Spinal cord (tissue), 10 donors: Measurements from ENCODE around the gene PEX11G. TPM values are rescaled to one million over a fixed set of nuclear protein-coding genes. Genes with fewer than 3 reads are reported as not detected.

Experiments
- DNase-seq, 6 donors: peaks; one replicate each; pipeline versions ENCODE4 v3.0.0 to v3.0.0-alpha.2; 2013 to 2015; ENCODE audit warnings: low spot score in 6 of 6, low read depth in 4 of 6
- H3K27ac ChIP-seq: one replicate; pipeline ENCODE4 v1.5.1; 2013; ENCODE audit warnings: low read depth, low read length, control low read depth
- H3K27me3 ChIP-seq: one replicate; pipeline ENCODE4 v1.6.1; 2013; ENCODE audit warnings: low read length; ENCODE audit not compliant: control insufficient read depth, insufficient read depth
- H3K36me3 ChIP-seq: one replicate; pipeline ENCODE4 v1.6.1; 2013; ENCODE audit warnings: low read length; ENCODE audit not compliant: control insufficient read depth, insufficient read depth
- H3K4me1 ChIP-seq: one replicate; pipeline ENCODE4 v1.6.1; 2013; ENCODE audit warnings: low read length; ENCODE audit not compliant: control insufficient read depth, insufficient read depth
- H3K4me3 ChIP-seq: one replicate; pipeline ENCODE4 v1.5.1; 2013; ENCODE audit warnings: low read depth, low read length, control low read depth
- H3K9me3 ChIP-seq: one replicate; pipeline ENCODE4 v1.6.1; 2013; ENCODE audit warnings: low read length; ENCODE audit not compliant: control insufficient read depth, insufficient read depth
- WGBS: methylation state at CpG from one replicate; pipeline ENCODE4 v1.1.5; 2013; ENCODE audit warnings: missing lambda C conversion rate; ENCODE audit not compliant: insufficient coverage; 5-methylcytosine and 5-hydroxymethylcytosine counted together
- polyA plus RNA-seq, 2 donors: library from polyadenylated mRNA; unstranded; fragments of 120-200 nt; gene quantifications; one replicate each; pipeline ENCODE4 v1.2.1, GENCODE V29; 2013; ENCODE audit not compliant: insufficient read length in 2 of 2
- total RNA-seq, 2 donors: library from RNA; depleted of rRNA in 1 of 2; stranded (reverse); fragments of 120-200 nt in 1 of 2; fragments of >200 nt in 1 of 2; gene quantifications; one replicate each; pipeline versions ENCODE4 v1.2.3 to v1.2.4, GENCODE V29; 2013 to 2014
- donor health status: healthy.

The PEX11G gene
- total and polyA plus RNA-seq, 4 donors: 1.7 to 6.0 (median 4.4) TPM

DNA sequence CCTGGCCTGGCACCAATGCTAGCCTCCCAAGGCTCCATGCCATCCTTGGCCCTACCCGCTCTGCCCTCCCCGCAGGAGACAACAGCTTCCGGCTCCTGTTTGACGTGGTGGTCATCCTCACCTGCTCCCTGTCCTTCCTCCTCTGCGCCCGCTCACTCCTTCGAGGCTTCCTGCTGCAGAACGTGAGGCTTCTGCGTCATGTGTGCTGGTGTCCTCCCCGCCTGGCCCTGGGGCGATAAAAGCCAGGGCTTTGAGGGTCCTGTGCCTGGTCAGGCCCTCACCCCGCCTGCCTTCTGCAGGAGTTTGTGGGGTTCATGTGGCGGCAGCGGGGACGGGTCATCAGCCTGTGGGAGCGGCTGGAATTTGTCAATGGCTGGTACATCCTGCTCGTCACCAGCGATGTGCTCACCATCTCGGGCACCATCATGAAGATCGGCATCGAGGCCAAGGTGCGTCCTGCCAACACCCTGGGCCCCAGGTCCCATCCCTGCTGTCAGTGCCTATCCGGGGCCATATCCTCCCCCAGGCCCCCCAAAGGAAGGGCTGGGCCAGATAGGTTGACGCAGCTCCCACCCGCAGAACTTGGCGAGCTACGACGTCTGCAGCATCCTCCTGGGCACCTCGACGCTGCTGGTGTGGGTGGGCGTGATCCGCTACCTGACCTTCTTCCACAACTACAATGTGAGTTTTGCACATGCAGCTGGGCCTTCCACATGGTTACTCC, 39.8 kb upstream of the PEX11G start:
- Histone ChIP-seq H3K27me3 (no peaks in the 10 kb centered on the region), H3K27ac (no peak overlapping the region), H3K4me3 (no peak overlapping the region), H3K36me3 (peaks cover 65% of the 10 kb centered on the region), H3K4me1 (peaks cover 12% of the 10 kb centered on the region), H3K9me3 (no peaks in the 10 kb centered on the region)
- DNase-seq: no peak
- WGBS: 96% methylated on average over 32 of the region's 32 CpGs

DNA sequence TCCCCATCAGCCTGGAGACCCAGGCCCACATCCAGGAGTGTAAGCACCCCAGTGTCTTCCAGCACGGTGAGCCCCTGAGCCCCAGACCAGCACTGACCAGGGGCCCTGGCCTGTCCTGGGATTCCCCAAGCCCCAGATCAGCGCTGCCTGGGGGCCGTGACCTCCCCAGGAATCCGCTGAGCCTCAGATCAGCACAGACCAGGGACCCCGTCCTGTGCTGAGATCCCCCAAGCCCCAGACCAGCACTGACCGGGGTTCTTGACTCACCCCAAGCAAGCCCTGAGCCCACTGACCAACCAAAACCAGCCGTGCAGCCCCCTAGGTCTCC, 39.3 kb upstream of the PEX11G start:
- Histone ChIP-seq H3K4me3 (no peak overlapping the region), H3K27ac (no peak overlapping the region), H3K27me3 (no peaks in the 10 kb centered on the region), H3K9me3 (no peaks in the 10 kb centered on the region), H3K4me1 (peaks cover 12% of the 10 kb centered on the region), H3K36me3 (peaks cover 65% of the 10 kb centered on the region)
- DNase-seq: no peak
- 87% methylated on average over 7 of the region's 7 CpGs for WGBS

DNA sequence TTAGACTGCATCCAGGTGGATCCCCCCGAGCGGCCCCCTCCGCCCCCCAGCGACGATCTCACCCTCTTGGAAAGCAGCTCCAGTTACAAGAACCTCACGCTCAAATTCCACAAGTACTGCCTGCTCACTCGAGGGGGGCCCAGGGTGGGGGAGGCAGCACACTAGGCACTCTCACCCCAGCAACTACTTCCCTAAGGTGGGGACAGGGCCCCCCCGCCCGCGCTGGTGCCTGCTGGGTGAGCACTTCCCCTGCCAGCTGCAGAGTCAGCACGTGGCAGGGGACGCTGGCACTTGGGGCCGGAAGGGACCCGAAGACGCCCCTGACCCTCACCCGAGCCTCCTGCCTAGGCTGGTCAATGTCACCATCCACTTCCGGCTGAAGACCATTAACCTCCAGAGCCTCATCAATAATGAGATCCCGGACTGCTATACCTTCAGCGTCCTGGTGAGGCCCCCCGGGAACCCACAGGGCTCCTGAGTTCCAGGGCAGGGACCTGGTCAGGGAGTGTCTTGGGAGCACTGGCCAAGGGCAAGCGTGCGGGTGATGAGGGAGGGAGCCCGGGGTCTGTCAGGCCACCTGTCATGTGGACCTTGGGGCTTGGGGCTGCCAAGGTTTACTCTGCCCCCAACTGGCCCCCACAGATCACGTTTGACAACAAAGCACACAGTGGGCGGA, 38.8 kb upstream of the PEX11G start:
- peaks cover 65% of the 10 kb centered on the region for H3K36me3 ChIP-seq
- no peak for DNase-seq
- H3K9me3 ChIP-seq: no peaks in the 10 kb centered on the region

DNA sequence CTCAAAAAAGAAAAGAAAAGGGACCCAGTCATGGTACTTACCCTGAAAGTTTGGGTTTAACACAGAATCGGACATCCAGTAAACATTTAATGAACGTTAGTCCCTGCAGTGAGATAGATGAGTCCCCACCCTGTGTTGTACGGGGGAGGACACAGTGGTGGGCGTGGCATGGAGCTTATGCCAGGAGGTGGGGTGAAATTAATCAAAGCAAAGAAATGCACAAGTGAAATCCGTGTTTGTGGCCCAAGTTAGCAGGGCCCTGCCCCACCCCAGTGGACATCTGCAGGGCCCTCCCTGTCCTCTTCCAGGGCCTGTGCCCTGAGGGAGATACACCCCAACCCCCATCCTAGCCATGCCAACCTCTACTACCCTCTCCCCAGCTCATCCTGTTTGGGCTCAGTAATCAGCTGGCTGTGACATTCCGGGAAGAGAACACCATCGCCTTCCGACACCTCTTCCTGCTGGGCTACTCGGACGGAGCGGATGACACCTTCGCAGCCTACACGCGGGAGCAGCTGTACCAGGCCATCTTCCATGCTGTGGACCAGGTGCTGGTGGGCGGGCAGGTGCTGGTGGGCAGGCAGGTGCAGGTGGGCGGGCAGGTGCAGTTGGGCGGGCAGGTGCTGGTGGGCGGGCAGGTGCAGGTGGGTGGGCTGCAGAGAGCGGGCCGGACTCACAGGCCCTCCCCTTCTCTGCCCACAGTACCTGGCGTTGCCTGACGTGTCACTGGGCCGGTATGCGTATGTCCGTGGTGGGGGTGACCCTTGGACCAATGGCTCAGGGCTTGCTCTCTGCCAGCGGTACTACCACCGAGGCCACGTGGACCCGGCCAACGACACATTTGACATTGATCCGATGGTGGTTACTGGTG, 37.5 kb upstream of the PEX11G start:
- no peaks in the 10 kb centered on the region for H3K9me3 ChIP-seq
- peaks cover 22% of the 10 kb centered on the region for H3K4me1 ChIP-seq
- no peaks in the 10 kb centered on the region for H3K27me3 ChIP-seq
- 97% methylated on average over 28 of the region's 31 CpGs for WGBS
- H3K4me3 ChIP-seq: no peak overlapping the region
- no peak overlapping the region for H3K27ac ChIP-seq
- peaks cover 64% of the 10 kb centered on the region for H3K36me3 ChIP-seq
- DNase-seq: no peak

More for the DNA sequence above, 38.8 kb upstream of the PEX11G start:
- peaks cover 13% of the 10 kb centered on the region for H3K4me1 ChIP-seq
- H3K27me3 ChIP-seq: no peaks in the 10 kb centered on the region
- 75% methylated on average over 22 of the region's 25 CpGs for WGBS
- no peak overlapping the region for H3K27ac ChIP-seq
- H3K4me3 ChIP-seq: no peak overlapping the region

DNA sequence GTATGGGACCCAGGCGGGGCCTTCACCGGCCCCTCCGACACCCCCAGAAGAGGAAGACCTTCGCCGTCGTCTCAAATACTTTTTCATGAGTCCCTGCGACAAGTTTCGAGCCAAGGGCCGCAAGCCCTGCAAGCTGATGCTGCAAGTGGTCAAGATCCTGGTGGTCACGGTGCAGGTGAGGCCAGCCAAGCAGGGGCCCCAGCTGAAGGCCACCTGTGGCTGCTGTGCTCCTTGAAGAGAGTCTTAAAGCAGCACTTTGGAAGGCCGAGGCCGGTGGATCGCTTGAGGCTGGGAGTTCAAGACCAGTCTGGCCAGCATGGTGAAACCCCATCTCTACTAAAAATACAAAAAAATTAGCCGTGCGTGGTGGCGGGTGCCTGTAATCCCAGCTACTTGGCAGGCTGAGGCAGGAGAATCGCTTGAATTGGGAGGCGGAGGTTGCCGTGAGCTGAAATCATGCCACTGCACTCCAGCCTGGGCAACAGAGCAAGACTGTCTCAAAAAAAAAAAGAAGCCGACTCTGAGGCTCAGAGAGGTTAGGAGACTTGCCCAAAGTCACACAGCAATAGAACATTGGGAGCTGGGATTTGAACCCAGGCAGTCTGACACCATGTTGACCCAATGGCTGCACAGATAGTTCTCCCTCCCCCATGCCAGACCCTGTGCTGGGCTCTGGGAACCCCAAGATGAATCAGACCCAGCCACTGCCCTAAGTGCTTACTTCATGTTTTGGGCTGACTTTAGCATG, 36.3 kb upstream of the PEX11G start:
- WGBS: 96% methylated on average over 17 of the region's 20 CpGs

DNA sequence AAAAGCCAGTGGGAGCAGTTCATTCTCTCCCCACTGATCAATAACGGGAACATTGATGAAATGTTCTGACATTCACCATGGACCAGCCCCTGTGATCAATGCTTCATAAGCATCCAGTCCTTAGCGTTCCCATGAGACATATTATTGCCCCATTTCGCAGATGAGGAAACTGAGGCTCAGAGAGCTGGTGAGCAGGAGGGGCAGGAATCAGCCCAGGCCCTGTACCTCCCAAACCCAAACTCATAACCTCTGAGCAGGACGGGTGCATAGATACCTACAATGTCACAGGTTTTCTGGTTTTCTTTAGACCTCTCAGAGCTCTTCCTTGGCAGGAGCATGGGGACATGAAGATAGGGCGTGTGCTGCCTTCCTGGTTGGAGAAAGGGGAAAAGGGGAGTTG, 35.7 kb upstream of the PEX11G start:
- no peaks in the 10 kb centered on the region for H3K9me3 ChIP-seq
- H3K36me3 ChIP-seq: peaks cover 66% of the 10 kb centered on the region
- H3K4me3 ChIP-seq: no peak overlapping the region
- peaks cover 22% of the 10 kb centered on the region for H3K4me1 ChIP-seq
- H3K27ac ChIP-seq: no peak overlapping the region
- H3K27me3 ChIP-seq: no peaks in the 10 kb centered on the region
- no peak for DNase-seq
- WGBS: 100% methylated on average over 4 of the region's 5 CpGs

More for the DNA sequence above, 36.3 kb upstream of the PEX11G start:
- no peak overlapping the region for H3K4me3 ChIP-seq
- H3K27me3 ChIP-seq: no peaks in the 10 kb centered on the region
- H3K36me3 ChIP-seq: peaks cover 66% of the 10 kb centered on the region
- H3K4me1 ChIP-seq: peaks cover 22% of the 10 kb centered on the region
- H3K9me3 ChIP-seq: no peaks in the 10 kb centered on the region
- no peak overlapping the region for H3K27ac ChIP-seq
- no peak for DNase-seq

DNA sequence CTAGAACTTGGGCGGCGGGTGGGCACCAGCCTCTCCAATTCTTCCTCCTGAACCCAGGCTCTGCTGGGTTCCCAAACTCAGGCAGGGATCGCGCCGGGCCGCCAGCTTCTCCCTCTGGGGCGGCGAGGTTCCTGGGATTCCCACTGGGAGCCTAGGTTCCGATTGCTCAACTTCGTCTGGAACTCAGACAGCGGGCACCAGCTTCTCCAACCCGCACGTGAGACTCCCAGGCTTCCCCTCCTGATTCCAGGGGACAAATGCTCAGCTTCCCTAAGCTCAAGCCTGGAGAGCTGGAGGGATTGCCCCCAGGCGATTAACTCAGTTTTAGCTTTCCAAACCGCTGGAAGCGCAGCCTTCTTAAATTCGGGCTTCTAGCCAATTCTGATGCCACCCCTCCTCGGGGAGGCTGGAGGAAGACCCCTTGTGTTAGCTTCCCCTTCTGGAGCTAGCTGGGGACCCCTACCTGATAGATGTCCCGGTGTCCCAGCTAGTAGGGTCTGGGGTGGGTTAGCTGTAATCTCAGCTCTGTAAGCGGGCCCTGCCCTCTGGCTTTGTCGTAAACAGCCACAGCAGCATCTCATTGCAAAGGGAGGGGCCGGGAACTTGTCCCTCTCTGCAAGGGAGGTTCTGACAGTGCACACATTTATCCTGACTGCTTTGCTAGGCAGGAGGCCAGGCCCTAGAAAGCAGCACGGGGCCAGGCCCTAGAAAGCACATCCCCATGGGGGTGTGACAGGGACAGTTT, 34.3 kb upstream of the PEX11G start:
- no peak for DNase-seq
- H3K27me3 ChIP-seq: no peaks in the 10 kb centered on the region
- no peak overlapping the region for H3K27ac ChIP-seq
- no peaks in the 10 kb centered on the region for H3K9me3 ChIP-seq
- H3K36me3 ChIP-seq: peaks cover 62% of the 10 kb centered on the region
- 9% methylated on average over 21 of the region's 23 CpGs for WGBS
- H3K4me3 ChIP-seq: peak overlapping the region; percentile 63
- peaks cover 22% of the 10 kb centered on the region for H3K4me1 ChIP-seq

DNA sequence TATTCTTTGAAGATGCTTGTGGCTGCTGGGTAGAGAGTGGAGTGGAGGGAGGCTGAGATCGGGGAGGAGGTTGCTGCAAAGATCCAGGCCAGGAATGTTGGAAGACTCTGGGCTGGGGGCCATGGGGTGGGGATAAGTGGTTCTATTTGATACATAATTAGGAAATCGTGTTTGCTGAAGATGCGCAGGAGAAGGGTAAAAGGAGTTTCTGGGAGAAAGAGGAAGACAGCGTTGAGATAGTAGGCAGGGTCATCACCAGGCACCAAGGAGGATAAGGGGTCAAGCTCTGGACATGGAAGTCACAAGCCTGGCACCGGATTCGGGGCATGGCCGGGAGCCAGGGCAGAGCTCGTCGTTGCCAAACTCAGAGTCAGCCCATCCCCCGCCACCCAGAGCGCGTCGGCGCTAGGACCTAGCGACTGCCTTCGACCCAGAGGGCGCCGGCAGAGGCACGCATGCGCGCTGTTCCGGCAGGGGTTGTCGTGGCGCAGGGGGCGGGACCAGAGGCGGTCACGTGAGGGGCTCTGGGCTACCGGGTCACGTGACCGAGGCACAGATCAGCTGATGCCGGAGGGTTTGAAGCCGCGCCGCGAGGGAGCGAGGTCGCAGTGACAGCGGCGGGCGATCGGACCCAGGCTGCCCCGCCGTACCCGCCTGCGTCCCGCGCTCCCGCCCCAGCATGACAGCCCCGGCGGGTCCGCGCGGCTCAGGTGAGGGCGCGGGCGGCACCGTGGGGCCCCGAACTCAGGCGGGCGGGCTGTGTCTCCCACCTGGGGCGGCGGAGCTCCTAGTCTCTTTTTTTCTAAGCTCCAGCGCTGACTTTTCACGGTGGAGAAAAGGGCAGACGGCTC, 33.5 kb upstream of the PEX11G start, which contains the start of gene MCOLN1:
MCOLN1 (plus strand) TSS at position 553 of the 851 bp plus-strand sequence; CDS start at position 680, 127 bp downstream.
- H3K36me3 ChIP-seq: peaks cover 58% of the 10 kb centered on the region
- H3K27ac ChIP-seq: peak within 1 kb of the TSS; percentile 35
- WGBS: under 1% methylated on average over 65 of the region's 65 CpGs
- no peaks in the 10 kb centered on the region for H3K9me3 ChIP-seq
- no peaks in the 10 kb centered on the region for H3K27me3 ChIP-seq
- peak; percentile 95 to 99 (median 98) for DNase-seq
- H3K4me3 ChIP-seq: peak within 1 kb of the TSS; percentile 63
- H3K4me1 ChIP-seq: peaks cover 26% of the 10 kb centered on the region
